HG03196 (cell line): ENCODE measurements around the gene ANKDD1A.
A peak's percentile ranks its signal among the peaks of the same experiment; 100 is the strongest.

Experiments used
- ATAC-seq: cut with Tn5 transposase; IDR thresholded peaks from one replicate; pipeline ENCODE4 v1.9.1; 2021; ENCODE audit not compliant: unreplicated experiment

The ANKDD1A gene

GRCh38 chr15:64911311-64912186, at the start of gene ANKDD1A:
ANKDD1A (plus strand) TSS chr15:64911902; CDS start chr15:64911931, 29 bp downstream.
- ATAC-seq = no peak

DNA sequence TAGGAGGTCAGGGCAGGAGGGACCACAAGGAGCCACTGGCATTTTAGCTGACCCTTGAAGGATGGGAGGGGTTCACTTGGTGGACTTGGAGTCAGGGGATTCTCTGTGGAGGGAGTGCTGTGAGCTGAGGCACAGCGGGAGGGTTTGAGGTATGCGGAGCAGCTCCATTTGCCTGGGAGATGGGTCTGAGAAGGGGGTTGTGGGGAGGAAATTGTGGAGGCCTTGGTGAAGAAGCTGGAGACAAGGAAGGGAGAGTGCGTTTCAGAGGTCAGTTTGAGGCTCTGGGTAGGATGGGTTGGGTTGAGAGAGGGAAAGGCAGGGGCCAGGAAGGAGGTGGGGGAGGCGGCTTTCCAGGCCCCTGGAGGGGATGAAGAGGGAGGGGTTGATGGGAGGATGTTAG, 49.7 kb upstream of the ANKDD1A start:
- no peak for ATAC-seq

DNA sequence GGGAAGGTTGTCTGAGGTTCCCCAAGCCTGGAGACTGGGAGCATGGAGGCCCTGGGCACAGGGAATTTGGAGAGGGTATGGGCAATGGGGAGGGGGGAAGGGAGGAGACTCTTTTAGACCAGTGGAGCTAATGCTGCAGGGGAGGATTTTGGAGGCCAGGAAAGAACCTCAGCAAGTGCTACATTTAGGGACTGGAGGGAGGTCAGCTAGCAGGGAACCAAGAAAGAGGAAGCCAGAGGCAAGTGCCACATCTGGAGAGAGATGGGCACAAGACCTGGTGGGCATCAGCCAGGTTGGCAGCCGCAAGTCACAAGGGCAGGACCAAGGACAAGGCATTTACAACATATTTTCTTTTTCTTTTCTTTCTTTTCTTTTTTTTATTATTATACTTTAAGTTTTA, 49.3 kb upstream of the ANKDD1A start:
- no peak for ATAC-seq

- no peak for ATAC-seq
Measured at GRCh38 chr15:64864068-64864467, 47.6 kb upstream of the ANKDD1A start.

- no peak for ATAC-seq
Measured at GRCh38 chr15:64865126-64865997, 46.3 kb upstream of the ANKDD1A start.

DNA sequence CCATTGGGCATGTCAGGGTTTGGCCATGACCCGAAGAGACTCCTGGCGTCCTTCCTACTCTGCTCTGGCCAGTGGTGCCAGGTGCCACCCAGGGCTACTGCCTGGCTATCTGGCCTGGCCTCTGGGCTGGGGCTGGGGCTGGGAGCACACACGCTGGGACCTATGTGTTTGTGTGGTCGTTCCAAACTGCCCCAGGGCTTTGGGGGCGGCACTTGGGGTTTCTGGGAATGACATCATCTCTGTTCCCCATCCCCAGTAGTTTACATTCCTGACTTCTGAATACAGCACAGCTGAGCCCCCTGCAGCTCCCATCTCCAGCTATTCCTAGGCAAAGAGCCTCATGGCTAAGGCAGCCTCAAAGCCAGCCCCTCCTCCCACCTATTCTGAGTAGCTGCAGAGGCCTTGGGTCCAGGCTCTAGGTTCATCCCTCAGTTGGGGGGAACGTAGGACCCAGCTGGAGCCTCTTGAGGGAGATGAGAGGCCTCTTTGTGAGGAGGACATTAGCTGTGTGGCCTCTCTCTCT, 45.6 kb upstream of the ANKDD1A start:
- ATAC-seq = no peak

DNA sequence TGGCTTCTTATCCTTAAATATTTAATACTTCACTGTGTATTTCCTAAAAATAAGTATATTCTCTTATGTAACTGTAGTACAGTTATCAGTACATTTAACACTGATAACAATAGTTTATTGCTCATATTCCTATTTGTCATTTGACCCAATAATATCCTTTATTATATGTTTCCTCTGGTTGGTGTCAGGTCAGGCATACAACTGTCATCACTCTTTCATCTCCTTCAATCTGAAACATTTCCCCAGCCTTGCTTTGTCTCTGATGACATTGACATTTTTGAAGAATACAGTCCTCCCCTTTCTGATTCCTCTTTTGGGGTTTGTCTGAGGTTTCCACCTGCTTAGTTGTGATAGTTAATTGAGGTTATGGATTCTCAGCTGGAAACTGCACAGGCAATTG, 42.2 kb upstream of the ANKDD1A start:
- no peak for ATAC-seq

GRCh38 chr15:64870353-64870752, 41.3 kb upstream of the ANKDD1A start:
- ATAC-seq = no peak

DNA sequence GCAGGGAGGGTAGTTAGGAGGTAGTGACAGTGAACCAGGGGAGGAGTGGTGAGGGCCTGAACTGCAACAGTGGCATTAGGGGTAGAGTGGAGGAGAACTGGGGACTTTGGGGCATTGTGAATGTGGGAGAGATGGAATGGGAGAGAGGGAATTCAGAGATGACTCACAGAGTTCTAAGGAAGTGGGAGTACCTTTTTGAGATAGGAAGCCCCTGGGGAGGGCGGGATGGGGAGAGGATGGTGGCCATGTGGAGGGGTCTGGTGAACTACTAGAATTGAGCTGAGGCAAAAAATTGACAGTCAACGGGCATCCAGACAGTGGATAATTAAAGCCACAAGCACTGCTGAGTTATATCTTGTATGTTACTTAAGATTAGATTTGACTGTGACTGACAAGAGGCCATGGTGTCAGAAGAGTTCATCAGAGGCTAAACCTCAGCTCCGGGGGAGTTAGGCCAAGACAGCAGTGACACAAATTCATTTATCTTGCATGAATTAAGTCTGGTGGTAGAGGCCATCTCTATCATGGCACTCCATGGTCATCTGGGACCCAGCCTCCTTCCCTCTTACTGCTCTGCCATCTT, 36.0 kb upstream of the ANKDD1A start:
- no peak for ATAC-seq

- ATAC-seq = no peak
Measured at GRCh38 chr15:64877435-64877834, 34.3 kb upstream of the ANKDD1A start.

GRCh38 chr15:64878705-64879104, 33.0 kb upstream of the ANKDD1A start:
- ATAC-seq = no peak

GRCh38 chr15:64883100-64883581, 28.6 kb upstream of the ANKDD1A start:
- no peak for ATAC-seq

DNA sequence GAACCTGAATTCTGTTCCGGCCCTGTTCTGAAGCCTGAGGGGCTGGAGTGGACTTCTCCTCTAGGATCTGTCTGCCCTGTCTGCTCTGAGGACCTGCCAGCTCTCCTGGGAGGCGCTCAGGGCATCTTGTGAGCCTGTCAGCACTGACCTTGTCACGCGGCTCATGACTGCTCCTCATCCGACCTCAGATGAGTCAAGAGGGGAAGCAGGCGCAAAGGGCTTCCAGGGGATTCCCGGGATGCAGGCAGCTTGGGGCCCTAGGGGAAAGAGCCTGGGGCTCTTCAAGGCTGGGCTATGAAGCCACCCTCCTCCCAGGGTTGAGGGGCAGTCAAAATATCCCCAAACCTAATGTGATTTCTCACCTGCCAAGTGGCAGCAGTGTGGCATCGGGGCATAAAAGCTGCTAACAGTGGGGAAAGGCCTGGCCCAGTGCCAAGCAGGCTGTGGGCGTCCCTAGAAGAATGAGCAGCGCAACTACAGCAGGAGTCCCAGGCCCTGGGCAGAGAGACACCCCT, 27.6 kb upstream of the ANKDD1A start:
- ATAC-seq = peak; percentile 66

- no peak for ATAC-seq
Measured at GRCh38 chr15:64884679-64885078, 27.0 kb upstream of the ANKDD1A start.

- no peak for ATAC-seq
Measured at GRCh38 chr15:64888336-64888735, 23.4 kb upstream of the ANKDD1A start.

DNA sequence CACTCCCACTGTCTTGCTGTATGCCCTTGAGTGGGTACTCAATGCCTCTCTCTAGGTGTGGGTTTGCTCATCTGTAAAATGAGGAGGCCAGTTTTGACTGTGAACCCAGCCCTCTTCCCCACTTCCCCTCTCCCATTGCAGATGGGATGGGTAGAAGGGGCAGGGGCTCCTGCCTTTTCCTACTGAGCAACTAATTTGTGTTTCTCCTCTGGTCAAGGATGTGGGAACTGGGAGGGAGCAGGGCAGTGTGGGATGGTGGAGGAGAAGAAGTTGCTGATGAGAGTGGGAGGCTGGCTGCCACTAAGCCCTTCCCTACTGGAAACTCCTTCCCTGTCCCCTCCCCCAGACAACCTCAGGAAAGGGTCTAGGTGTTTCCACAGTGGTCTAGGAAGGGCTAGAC, 20.1 kb upstream of the ANKDD1A start:
- ATAC-seq = no peak

- no peak for ATAC-seq
Measured at GRCh38 chr15:64892847-64893403, 18.8 kb upstream of the ANKDD1A start.

DNA sequence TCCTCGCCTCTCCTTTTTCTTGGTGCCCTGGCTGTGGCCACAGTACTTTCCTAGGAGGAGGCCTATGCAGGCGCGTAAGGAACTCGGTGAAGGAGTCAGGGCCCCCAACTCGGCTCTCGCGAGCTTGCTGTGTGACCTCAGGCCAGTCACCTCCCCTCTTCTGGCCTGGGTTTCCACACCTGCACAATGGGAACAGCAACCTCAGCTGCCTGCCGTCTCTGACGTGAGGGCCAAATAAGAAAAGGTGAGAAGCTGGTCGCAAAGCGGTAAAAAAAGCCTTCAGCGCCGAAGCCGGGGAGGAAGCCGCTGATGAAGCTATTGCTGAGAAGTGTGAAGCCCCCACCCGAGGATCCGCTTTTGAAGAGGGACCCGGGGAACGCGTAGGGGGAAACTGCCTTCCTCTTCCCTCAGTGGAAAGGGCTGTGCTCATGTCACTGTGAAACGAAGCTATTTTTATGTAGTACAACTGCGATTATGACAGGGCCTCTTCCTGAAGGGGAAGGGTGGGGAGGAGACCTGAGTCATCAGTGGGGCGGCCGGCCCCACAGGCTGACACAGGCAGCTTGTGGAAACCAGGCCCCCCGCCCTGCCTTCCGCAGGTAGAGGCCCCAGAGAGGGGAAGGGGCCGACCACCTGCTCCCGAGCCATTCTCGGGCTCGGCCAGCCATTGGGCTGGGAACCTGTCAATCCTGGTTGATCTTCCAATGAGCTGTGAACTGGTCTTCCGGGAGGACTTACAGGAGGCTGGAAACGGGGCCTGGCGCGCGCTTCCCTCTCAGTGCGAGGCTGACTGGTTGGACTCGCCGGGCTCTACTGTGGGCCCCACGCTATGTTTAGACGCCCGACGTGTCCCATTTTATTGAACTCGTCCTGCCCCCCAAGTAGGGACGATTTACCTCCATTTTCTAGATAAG, 18.0 kb upstream of the ANKDD1A start:
- peak; percentile 56 for ATAC-seq

DNA sequence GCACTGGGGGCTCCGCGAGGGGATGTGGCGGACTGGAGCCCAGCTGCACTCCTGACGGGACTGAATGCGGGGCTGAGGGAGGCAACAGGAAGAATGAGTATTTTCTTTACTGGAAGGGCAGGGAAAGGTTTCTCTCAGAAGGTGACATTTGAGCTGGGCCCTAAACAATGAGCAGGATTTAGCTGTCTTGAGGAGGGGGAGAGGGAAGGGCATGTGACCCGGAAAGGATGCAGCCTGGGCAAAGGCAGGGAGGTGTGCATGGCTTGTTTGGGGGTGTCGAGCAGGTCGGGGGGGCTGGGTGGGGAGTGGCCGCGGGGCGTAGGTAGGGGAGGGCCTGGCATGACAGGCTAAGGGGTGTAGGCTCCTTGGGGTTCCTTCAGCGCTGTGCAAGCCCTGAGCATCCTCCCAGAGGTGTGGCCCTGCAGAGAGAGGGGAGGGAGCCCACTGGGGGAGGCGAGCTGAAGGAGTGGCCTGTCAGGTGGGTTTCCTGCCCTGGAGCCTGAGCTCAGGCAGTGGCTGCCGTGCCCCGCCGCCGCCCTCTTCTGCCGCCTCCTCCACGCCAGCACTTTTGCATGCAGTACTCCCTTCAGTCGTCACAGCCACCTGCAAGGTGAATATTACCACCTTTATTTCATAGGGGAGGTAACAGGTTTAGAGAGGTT, 17.2 kb upstream of the ANKDD1A start:
- ATAC-seq = peak; percentile 21
